Thyroid gland (tissue), 4 donors: ENCODE measurements around the gene MZT2B. TPM values are rescaled to one million over a fixed set of nuclear protein-coding genes. Genes with fewer than 3 reads are reported as not detected.
A peak's percentile ranks its signal among the peaks of the same experiment; 100 is the strongest.
"Not testable (repeated sequence)": the region's sequence is repeated elsewhere in the genome, so short reads cannot be mapped to it uniquely, and the experiment has no call there.

Experiments used
- DNase-seq, 2 donors: peaks; one replicate each; pipeline ENCODE4 v3.0.0-alpha.2; 2019
- H3K27ac ChIP-seq, 3 donors: fragments of 200-600 bp; sonication (generic); 1 replicate in 2 of 3; 2 replicates in 1 of 3; pipeline ENCODE4 v1.5.1; 2016 to 2019; ENCODE audit warnings: mild to moderate bottlenecking in 1 of 3, moderate library complexity in 1 of 3
- H3K27me3 ChIP-seq: fragments of 200-600 bp; sonication (generic); one replicate; pipeline ENCODE4 v1.5.1; 2019
- H3K36me3 ChIP-seq, 2 donors: fragments of 200-600 bp; sonication (generic); one replicate each; pipeline ENCODE4 v1.5.1; 2016 to 2019
- H3K4me1 ChIP-seq, 2 donors: fragments of 200-600 bp; sonication (generic); one replicate each; pipeline ENCODE4 v1.5.1; 2017 to 2019
- H3K4me3 ChIP-seq, 3 donors: fragments of 200-600 bp; sonication (generic); replicated peaks in 1 of 3; 1 replicate in 2 of 3; 2 replicates in 1 of 3; pipeline ENCODE4 v1.5.1; 2016; ENCODE audit warnings: mild to moderate bottlenecking in 1 of 3
- H3K9me3 ChIP-seq: fragments of 200-600 bp; sonication (generic); one replicate; pipeline ENCODE4 v1.5.1; 2017
- CTCF ChIP-seq, 6 experiments: fragments of 200-600 bp in 3 of 6; fragments of 450-650 bp in 3 of 6; sonication (generic) in 3 of 6; IDR thresholded peaks; one replicate each; pipeline ENCODE4 v1.5.1; 2016 to 2019; ENCODE audit warnings: antibody characterized with exemption in 6 of 6, mild to moderate bottlenecking in 2 of 6, inconsistent platforms in 1 of 6, moderate library complexity in 1 of 6
- POLR2A ChIP-seq, 2 donors: fragments of 450-650 bp; IDR thresholded peaks; one replicate each; pipeline ENCODE4 v1.6.1; 2017; ENCODE audit warnings: antibody characterized with exemption in 2 of 2, mild to moderate bottlenecking in 2 of 2, moderate library complexity in 1 of 2
- WGBS, 2 donors: methylation state at CpG; one replicate each; pipeline ENCODE4 v1.1.5; 2017; 5-methylcytosine and 5-hydroxymethylcytosine counted together
- intact Hi-C: fragments of 100-400 bp; cut with DNase I; formaldehyde crosslinking; loops from one replicate; pipeline ENCODE4 v1.15.1; 2023
- total RNA-seq, 4 donors: library from RNA; depleted of rRNA; stranded (reverse); fragments of >200 nt; gene quantifications; one replicate each; pipeline ENCODE4 v1.2.3, GENCODE V29; 2016

MZT2B gene
- total RNA-seq, 4 donors from 2014 or later = 135 to 237 (median 221) TPM

- peak overlapping the region; percentile 29 to 95 (median 33) for H3K27ac ChIP-seq
- no peak overlapping the region for H3K4me3 ChIP-seq
- intact Hi-C loops = loop anchor here (5.0 kb wide), 1 partner anchor 176 kb away; no protein-coding TSS in a partner anchor
- peak in 1 of 2 donors; percentile 11 for DNase-seq
- WGBS, 2 donors = 86% methylated on average over 8 of the region's 9 CpGs; no CpG with 5 or more reads in 1 of the 2 donors
- peaks cover 41 to 50% of the 10 kb centered on the region in 2 donors for H3K4me1 ChIP-seq
- H3K27me3 ChIP-seq = no peaks in the 10 kb centered on the region
- H3K9me3 ChIP-seq = no peaks in the 10 kb centered on the region
- peaks cover 13 to 19% of the 10 kb centered on the region in 2 donors for H3K36me3 ChIP-seq
- TF ChIP-seq POLR2A (IDR thresholded peaks at IDR 0.05) = no peak
- TF ChIP-seq CTCF (IDR thresholded peaks at IDR 0.05) = no peak
Observed at GRCh38 chr2:130156624-130157004, 25.4 kb upstream of the MZT2B start.

DNA sequence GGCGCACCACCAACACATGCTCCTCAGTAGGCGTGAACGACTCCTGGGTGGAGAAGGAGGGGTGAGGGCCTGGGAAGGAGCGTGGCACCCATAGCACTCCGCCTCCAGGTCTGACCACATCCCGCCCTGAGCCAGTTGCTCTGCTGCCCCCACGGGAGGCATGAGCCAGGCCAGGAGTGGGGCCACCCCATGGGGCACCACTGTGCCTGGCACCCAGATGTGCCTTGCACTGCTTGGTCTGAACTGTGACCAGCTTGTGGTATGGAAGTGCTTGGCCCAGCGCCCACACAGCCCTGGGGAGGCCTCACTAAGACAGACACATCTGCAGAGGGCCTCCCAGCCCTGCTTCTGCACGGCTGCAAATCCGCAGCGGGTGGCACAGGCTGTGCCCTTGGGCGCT is 24.7 kb upstream of the MZT2B start:
- WGBS, 2 donors = 18% methylated on average over 4 of the region's 12 CpGs; no CpG with 5 or more reads in 1 of the 2 donors

GRCh38 chr2:130157825-130158514 is 24.1 kb upstream of the MZT2B start:
- H3K9me3 ChIP-seq, H3K27me3 ChIP-seq, DNase-seq, H3K4me3 ChIP-seq: not testable (repeated sequence)
- Histone ChIP-seq H3K4me1 (peaks cover 42 to 59% of the 10 kb centered on the region in 2 donors), H3K36me3 (peaks cover 4 to 12% of the 10 kb centered on the region in 2 donors), H3K27ac (peak overlapping the region; percentile 90 to 99 (median 95))
- 80 to 88% methylated on average over 13 of the region's 13 CpGs for WGBS, 2 donors
- intact Hi-C loops = loop anchor here (5.0 kb wide), 1 partner anchor 174 kb away; no protein-coding TSS in a partner anchor

More for the DNA sequence above, 24.7 kb upstream of the MZT2B start:
- peaks cover 8 to 13% of the 10 kb centered on the region in 2 donors for H3K36me3 ChIP-seq
- peak; percentile 69 to 79 for DNase-seq
- not testable (repeated sequence) for H3K9me3 ChIP-seq, H3K4me3 ChIP-seq, H3K27me3 ChIP-seq
- peak overlapping the region; percentile 90 to 99 (median 95) for H3K27ac ChIP-seq
- intact Hi-C loops = loop anchor here (5.0 kb wide), 1 partner anchor 175 kb away; no protein-coding TSS in a partner anchor
- TF ChIP-seq POLR2A (IDR thresholded peaks at IDR 0.05) = peak in 1 of 2 donors; percentile 27
- peaks cover 42 to 55% of the 10 kb centered on the region in 2 donors for H3K4me1 ChIP-seq

GRCh38 chr2:130158631-130159030 is 23.4 kb upstream of the MZT2B start:
- H3K4me1 ChIP-seq = peaks cover 42 to 59% of the 10 kb centered on the region in 2 donors
- no peaks in the 10 kb centered on the region for H3K27me3 ChIP-seq
- no peak for TF ChIP-seq POLR2A (IDR thresholded peaks at IDR 0.05)
- no peak for TF ChIP-seq CTCF (IDR thresholded peaks at IDR 0.05)
- H3K36me3 ChIP-seq = peaks cover 5 to 13% of the 10 kb centered on the region in 2 donors
- WGBS, 2 donors = 73 to 83% methylated on average over 9 of the region's 9 CpGs
- peak overlapping the region; percentile 90 to 99 (median 95) for H3K27ac ChIP-seq
- peak in 1 of 2 donors; percentile 20 for DNase-seq
- no peaks in the 10 kb centered on the region for H3K9me3 ChIP-seq
- no peak overlapping the region for H3K4me3 ChIP-seq
- intact Hi-C loops = loop anchor here (5.0 kb wide), 1 partner anchor 174 kb away; no protein-coding TSS in a partner anchor

- peaks cover 12 to 15% of the 10 kb centered on the region in 2 donors for H3K36me3 ChIP-seq
- H3K4me3 ChIP-seq, H3K27me3 ChIP-seq, H3K9me3 ChIP-seq: not testable (repeated sequence)
- H3K27ac ChIP-seq = peak overlapping the region; percentile 90 to 99 (median 95)
- intact Hi-C loops = loop anchor here (5.0 kb wide), 1 partner anchor 173 kb away; no protein-coding TSS in a partner anchor
- H3K4me1 ChIP-seq = peaks cover 42 to 59% of the 10 kb centered on the region in 2 donors
- 35 to 51% methylated on average over 4 of the region's 4 CpGs for WGBS, 2 donors
- DNase-seq = peak; percentile 72 to 77
Observed at GRCh38 chr2:130159376-130159775, 22.7 kb upstream of the MZT2B start.

DNA sequence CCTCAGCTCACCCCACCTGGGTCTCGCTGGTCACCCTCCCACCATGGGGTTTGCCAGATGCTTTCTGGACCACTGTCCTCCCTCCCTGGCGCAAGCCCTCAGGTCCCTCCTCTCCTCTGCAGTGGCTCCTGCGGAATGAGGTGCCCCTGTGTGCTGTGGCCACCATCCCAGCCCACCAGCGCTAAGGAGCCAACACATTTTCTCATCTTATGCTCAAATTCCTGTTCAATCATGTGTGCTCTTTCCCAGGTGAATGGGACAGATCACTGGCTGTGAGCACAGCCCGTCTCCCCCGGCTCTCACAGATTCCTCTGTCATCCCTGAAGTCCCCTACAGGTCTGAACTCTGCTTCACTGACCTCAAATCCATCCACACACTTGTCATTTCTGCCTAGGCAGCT is 21.9 kb upstream of the MZT2B start:
- H3K36me3 ChIP-seq = peaks cover 14 to 16% of the 10 kb centered on the region in 2 donors
- intact Hi-C loops = no loop called here
- no peaks in the 10 kb centered on the region for H3K9me3 ChIP-seq
- WGBS, 2 donors = 46 to 51% methylated on average over 6 of the region's 6 CpGs
- no peaks in the 10 kb centered on the region for H3K27me3 ChIP-seq
- TF ChIP-seq CTCF (IDR thresholded peaks at IDR 0.05) (no peak), POLR2A (IDR thresholded peaks at IDR 0.05) (no peak)
- peaks cover 42 to 59% of the 10 kb centered on the region in 2 donors for H3K4me1 ChIP-seq
- no peak overlapping the region for H3K4me3 ChIP-seq
- H3K27ac ChIP-seq = peak overlapping the region; percentile 90 to 99 (median 95)
- DNase-seq = peak; percentile 53 to 62
